BJ (cell line): ENCODE measurements around the gene UBE2N. TPM values are rescaled to one million over a fixed set of nuclear protein-coding genes. Genes with fewer than 3 reads are reported as not detected.
"Not testable (repeated sequence)": the region's sequence is repeated elsewhere in the genome, so short reads cannot be mapped to it uniquely, and the experiment has no call there.

ENCODE experiments used
- CTCF ChIA-PET: fragments of 350-600 bp; formaldehyde crosslinking; extraction: SDS; loops from one replicate; lab custom pipeline; 2021; ENCODE audit warnings: antibody characterized with exemption, inconsistent platforms; lab: Yijun Ruan, JAX
- POLR2A ChIA-PET: fragments of 300-600 bp; sonication (Branson Sonifier 250); formaldehyde crosslinking; extraction: SDS; loops from one replicate; lab custom pipeline; 2021; ENCODE audit warnings: antibody characterized with exemption; lab: Charles Lee
- DNase-seq: peaks from one replicate; pipeline ENCODE4 v3.0.0-alpha.2; 2011; ENCODE audit warnings: low read depth
- H3K27me3 ChIP-seq: 2 replicates; pipeline ENCODE4 v1.6.0; 2011; ENCODE audit warnings: low read length; ENCODE audit not compliant: control insufficient read depth, insufficient read depth
- H3K36me3 ChIP-seq: 2 replicates; pipeline ENCODE4 v1.5.1; 2011; ENCODE audit warnings: low read length; ENCODE audit not compliant: control insufficient read depth, insufficient read depth
- H3K4me3 ChIP-seq: 2 replicates; pipeline ENCODE4 v1.5.1; 2011; ENCODE audit warnings: low read depth, mild to moderate bottlenecking, control low read depth, low read length
- polyA plus RNA-seq: library from polyadenylated mRNA; depleted of rRNA; stranded (reverse); fragments of >200 nt; gene quantifications from 2 replicates; pipeline ENCODE4 v1.2.3, GENCODE V29; 2011
- TF ChIP-seq, protein P1 (sequence below): IDR thresholded peaks from 2 replicates; pipeline ENCODE4 v1.5.1; 2011; ENCODE audit warnings: low read depth, mild to moderate bottlenecking, control low read depth, inconsistent platforms, low read length, moderate library complexity; ENCODE audit not compliant: insufficient read depth

Gene UBE2N
- polyA plus RNA-seq, 1 experiment, result 182 TPM

DNA sequence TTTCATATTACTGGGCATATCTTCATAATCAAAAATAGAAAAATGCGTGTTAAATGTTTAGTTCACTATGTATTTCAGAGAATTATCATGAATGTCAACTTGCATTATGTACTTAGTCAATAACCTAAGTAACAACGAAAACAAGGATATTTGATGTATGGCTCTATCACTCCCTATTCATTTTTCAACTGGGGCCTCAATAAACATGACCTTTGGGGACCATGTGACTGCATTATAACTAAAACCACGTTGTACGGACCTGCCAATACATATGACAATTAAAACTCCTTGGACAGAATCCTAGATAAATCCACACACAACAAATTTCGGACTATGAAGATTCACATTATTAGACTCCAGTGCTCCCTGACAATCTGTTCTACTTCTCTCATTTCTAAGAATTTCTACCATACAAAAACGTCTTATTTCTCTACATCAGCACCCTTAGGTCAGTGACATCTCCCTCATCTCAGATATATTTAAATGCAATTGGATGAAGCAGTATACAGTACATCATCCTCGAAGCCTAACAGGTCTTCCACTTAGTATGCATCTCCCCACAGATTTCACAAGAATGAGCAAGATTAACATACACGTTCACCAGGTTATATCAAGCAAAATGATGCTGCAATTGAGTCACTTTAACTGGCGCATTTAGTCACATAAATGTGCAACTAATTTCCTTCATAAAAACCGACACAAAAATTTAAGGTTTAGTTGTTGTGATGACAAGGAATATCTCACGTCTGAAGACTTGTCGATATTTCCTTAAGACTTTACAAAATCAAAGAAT lies 1.5 kb downstream of the UBE2N start:
- peak overlapping the region; percentile 81 for H3K4me3 ChIP-seq
- H3K27me3 ChIP-seq, result no peaks in the 10 kb centered on the region
- no peak for DNase-seq
- POLR2A ChIA-PET, result no interaction called here
- no peaks in the 10 kb centered on the region for H3K36me3 ChIP-seq
- CTCF ChIA-PET, result no interaction called here
- TF ChIP-seq, protein P1, sequence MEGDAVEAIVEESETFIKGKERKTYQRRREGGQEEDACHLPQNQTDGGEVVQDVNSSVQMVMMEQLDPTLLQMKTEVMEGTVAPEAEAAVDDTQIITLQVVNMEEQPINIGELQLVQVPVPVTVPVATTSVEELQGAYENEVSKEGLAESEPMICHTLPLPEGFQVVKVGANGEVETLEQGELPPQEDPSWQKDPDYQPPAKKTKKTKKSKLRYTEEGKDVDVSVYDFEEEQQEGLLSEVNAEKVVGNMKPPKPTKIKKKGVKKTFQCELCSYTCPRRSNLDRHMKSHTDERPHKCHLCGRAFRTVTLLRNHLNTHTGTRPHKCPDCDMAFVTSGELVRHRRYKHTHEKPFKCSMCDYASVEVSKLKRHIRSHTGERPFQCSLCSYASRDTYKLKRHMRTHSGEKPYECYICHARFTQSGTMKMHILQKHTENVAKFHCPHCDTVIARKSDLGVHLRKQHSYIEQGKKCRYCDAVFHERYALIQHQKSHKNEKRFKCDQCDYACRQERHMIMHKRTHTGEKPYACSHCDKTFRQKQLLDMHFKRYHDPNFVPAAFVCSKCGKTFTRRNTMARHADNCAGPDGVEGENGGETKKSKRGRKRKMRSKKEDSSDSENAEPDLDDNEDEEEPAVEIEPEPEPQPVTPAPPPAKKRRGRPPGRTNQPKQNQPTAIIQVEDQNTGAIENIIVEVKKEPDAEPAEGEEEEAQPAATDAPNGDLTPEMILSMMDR, result no peak

DNA sequence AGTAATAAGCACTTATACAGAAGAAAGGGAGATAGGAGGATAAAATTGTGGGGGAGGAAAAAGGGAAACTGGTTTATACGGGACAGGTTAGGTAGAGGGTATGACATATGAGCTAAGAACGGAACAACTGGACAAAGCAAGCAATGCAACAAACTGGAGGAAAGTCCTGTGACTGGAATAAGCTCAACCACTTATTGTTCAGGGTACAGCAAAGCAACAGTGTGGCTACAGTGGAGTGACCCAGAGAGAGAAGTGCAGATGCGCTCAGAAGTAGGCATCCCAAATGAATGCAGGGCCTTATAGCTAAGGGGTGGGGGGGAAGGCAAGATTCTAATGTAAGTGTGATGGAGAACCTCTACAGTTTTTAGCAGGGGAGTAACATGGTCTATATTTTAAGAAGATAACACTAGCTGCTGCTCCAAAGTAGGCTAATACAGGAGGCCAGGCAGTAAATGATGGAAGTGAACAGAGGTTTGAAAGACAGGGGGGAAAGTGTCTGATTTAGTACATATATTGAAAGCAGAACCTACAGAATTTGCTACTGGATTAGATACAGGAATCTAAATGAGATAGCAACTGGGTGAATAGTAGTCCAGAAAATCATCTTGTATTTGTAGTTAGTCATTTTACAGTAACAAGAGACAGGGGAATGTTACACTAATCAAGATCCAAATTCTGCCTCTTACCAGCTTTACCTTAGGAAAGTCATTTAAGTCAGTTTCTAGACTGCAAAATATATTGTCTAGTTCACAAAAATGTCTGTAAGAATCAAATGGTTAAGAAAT lies 3.3 kb downstream of the UBE2N start:
- Histone ChIP-seq H3K27me3 (no peaks in the 10 kb centered on the region), H3K4me3 (no peak overlapping the region), H3K36me3 (no peaks in the 10 kb centered on the region)
- DNase-seq, result no peak
- ChIA-PET CTCF (interaction anchor here (0.7 to 1.4 kb wide), 2 partner anchors 18 to 41 kb away, joined by 3 to 8 read pairs; no protein-coding TSS in a partner anchor), POLR2A (no interaction called here)
- TF ChIP-seq, protein P1, result no peak

DNA sequence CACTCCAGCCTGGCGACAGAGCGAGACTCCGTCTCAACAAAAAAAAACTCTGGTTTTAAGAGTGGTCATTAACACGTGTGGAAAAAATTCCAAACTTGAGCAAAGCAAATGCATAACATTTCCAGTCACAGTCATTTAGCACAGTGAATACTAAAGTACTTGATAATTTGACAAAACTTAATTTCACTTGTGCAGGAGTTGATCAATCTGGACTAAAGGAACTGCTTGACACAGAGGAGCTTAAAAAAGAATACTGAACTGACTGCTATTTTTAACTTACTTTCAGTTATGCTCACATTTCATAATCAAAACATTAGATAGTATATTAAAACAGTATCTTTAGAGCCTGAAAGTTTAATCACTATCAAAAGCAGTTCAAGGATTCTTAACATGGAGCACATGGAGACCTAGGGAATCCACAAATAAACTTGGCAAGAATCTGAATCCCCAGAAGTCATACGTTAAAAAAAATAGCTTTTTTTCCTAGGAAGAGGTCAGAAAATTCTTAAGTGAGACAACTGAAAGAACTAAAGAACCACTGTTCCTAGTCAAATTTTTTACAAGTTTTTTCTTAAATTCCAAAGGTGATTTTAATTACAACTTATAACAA lies 7.4 kb downstream of the UBE2N start:
- DNase-seq, result no peak
- Histone ChIP-seq H3K27me3 (no peaks in the 10 kb centered on the region), H3K36me3 (no peaks in the 10 kb centered on the region), H3K4me3 (no peak overlapping the region)
- TF ChIP-seq, protein P1, result no peak
- ChIA-PET CTCF (interaction anchor here (0.8 to 1.1 kb wide), 2 partner anchors 14 to 447 kb away, joined by 3 read pairs; no protein-coding TSS in a partner anchor), POLR2A (no interaction called here)

DNA sequence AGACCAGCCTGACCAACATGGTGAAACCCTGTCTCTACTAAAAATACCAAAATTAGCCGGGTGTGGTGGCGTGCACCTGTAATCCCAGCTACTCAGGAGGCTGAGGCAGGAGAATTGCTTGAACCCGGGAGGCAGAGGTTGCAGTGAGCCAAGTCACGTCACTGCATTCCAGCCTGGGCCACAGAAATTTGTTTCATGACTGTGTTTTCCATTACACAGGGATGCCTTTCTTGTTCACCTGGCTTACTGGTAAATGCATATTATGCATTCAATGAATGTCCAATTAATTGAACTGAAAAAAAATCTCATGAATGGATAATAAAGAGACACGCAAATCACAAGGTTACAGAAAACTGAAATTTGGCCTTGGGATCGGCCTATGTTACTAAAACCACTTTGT lies 9.7 kb downstream of the UBE2N start:
- H3K4me3 ChIP-seq, H3K27me3 ChIP-seq, DNase-seq, POLR2A ChIA-PET, H3K36me3 ChIP-seq: not testable (repeated sequence)
- CTCF ChIA-PET, result interaction anchor here (1.2 to 3.2 kb wide), 2 partner anchors 12 to 670 kb away, joined by 3 to 11 read pairs; no protein-coding TSS in a partner anchor

DNA sequence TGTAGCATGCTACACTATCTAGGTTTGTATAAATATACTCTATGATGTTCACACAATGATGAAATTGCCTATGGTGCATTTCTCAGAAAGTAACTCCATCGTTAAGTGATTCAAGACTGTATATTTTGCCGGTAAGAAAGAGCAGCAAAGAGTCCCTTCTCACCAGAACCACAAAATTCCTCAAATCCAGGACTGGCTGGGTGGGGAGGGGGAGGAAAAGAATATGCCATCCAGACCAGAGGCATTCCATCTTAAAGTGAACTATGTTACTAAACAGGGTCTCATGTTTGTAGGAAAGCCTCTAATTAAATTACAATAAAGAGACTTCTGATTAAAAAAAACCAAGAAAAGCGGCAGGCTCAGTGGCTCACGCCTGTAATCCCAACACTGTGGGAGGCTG lies 11.5 kb downstream of the UBE2N start:
- CTCF ChIA-PET, result interaction anchor here (1.3 to 3.2 kb wide), 2 partner anchors 11 kb away, joined by 6 to 11 read pairs; no protein-coding TSS in a partner anchor
- TF ChIP-seq, protein P1, result no peak
- Histone ChIP-seq H3K36me3 (no peaks in the 10 kb centered on the region), H3K27me3 (no peaks in the 10 kb centered on the region), H3K4me3 (no peak overlapping the region)
- DNase-seq, result no peak
- POLR2A ChIA-PET, result no interaction called here
